ENCODE measurements around the gene FAM120B.

- TF ChIP-seq POLR2A (IDR thresholded peaks at IDR 0.05) (no peak), CTCF (IDR thresholded peaks at IDR 0.05 in 4 of 5, conservative IDR thresholded peaks at IDR 0.05 in 1 of 5) (no peak)
Measured at GRCh38 chr6:170370416-170370815, 63.9 kb downstream of the FAM120B start.

Measured in gastrocnemius medialis (tissue), 4 donors.